ENCODE results near the gene RAB39A.
A peak's percentile ranks its signal among the peaks of the same experiment; 100 is the strongest.

RAB39A gene

DNA sequence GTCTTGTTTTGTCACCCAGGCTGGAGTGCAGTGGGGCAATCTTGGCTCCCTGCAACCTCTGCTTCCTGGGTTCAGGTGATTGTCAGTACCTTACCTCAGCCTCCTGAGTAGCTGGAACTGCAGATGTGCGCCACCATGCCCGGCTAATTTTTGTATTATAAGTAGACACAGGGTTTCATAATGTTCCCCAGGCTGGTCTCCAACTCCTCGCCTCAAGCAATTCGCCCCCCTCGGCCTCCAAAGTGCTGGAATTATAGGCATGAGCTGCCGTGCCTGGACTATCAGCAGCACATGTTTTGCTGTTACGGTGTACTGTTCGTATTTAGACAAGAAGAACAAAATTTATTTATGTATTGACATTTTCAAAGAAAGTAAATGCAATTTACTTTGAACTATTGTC lies 34.8 kb downstream of the RAB39A start:
- DNase-seq: no peak

DNA sequence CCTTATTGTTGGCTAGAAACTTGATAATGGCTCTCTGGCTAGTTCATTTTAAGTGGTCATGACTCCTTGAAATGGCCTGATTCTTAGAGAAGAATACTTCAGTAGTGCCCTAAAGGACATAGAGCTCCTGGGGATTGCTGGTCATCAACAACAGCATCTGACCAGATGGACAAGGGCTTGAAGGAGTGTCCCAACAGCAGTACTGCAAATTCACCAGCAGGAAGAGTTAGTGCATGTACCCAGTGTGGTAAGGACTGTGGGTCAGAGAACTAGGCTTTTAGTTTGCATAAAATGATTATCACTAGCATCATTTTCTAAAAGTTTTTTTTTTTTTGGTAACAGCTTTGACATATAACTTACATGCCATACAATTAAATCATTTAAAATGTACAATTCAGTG lies 41.0 kb downstream of the RAB39A start:
- DNase-seq: peak in 1 of 2 experiments; percentile 50

DNA sequence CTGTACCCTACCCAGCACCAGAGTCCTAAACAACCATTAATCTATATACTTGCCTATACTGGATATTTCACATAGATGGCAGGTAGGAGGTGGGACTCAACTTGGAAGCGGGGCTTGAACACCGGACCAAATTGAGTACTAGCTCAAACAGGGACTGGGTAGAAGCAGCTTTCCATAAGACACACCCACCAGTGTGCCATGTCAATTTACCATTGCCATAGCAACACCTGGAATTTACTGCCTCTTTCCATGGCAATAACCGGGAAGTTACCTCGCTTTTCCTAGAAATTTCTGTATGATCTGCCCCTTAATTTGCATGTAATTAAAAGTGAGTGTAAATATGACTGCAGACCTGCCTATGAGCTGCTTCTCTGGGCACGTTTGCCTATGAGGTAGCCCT lies 41.8 kb downstream of the RAB39A start:
- DNase-seq: no peak

- no peak for DNase-seq
Measured at GRCh38 chr11:107973641-107974040, 45.4 kb downstream of the RAB39A start.

- no peak for DNase-seq
Measured at GRCh38 chr11:107988397-107989158, 60.3 kb downstream of the RAB39A start.

GRCh38 chr11:107991868-107992414 lies 63.7 kb downstream of the RAB39A start:
- no peak for DNase-seq

DNA sequence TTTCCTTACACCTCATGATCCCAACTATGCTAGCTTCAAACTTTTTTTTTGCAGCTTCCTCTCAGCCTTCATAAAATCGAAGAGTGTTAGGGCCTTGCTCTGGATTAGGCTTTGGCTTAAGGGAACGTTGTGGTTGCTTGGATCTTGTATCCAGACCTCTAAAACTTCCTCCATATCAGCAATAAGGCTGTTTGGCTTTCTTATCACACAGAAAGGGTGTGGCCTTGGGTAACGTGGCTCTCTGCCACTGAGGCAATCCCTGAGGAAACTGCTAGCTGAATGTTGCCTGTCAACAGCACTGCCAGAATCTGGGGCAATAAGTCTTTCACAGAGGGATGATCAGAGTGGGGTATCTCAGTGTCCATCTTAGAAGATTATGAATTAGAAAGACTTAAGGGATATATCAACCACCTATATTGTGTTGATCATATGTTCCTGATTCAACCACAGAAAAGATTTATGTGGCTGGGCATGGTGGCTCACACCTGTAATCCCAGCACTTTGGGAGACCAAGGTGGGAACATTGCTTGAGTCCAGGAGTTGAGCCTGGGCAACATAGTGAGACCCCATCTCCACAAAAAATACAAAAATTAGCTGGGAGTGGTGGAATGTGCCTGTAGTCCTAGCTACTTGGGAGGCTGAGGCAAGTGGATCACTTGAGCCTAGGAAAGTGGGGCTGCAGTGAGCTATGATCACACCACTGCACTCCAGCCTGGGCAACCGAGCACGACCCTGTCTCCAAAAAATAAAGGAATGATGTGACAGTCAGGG lies 67.9 kb downstream of the RAB39A start:
- no peak for DNase-seq

- DNase-seq: no peak
Measured at GRCh38 chr11:107998761-107999160, 70.5 kb downstream of the RAB39A start.

DNA sequence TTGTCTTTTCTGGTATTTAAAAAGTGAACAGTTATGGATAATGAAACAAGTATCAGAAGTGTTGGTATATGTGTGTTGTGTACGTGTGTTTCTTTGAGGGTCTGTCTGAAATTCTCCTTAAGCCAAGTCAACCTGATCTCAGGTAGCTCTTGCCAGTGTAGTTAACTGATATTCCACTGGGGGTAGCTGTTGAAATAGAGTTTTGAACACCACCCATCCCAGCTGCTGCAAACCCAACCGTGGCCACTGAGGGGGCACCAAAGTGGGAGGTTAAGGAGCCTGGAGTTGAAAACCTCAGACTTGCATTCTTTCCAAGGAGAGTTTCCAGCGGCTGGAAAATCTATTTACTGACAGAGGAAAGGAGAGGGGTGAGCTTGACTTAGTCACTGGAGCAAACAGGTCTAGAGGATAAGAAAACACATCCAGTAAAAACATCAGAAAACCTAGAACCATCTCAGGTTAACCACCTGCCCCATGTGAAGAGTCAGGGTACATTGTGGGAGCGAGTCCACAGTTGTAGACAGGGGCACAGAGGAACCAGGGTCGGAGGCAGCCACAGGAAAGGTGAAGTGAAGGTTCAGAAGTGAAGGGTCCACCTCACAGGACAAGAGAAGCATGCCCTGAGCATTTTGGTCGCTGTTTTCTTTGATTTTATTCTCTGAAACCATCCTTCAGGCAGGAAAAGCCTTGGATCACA lies 71.7 kb downstream of the RAB39A start:
- peak; percentile 79 to 84 for DNase-seq

- no peak for DNase-seq
Measured at GRCh38 chr11:108002476-108002875, 74.2 kb downstream of the RAB39A start.

DNA sequence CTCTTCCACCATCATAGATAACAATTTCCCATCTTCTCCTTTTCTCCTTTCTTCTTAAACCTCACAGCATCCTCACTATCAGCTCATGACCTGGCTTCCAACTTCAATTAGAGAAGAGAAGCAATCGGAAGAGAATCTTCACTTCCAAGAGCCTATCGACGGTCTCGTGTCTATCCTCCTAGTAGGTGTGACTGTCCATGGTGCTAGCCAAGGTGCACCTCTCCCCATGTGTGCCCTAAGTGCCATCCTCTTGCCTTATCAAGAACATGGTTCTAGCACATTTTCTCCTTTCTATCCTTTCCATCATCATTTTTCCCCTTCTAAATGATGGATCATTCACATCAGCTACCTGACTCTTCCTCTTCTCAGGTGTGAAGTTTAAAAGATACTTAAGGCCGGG lies 75.4 kb downstream of the RAB39A start:
- DNase-seq: no peak

DNA sequence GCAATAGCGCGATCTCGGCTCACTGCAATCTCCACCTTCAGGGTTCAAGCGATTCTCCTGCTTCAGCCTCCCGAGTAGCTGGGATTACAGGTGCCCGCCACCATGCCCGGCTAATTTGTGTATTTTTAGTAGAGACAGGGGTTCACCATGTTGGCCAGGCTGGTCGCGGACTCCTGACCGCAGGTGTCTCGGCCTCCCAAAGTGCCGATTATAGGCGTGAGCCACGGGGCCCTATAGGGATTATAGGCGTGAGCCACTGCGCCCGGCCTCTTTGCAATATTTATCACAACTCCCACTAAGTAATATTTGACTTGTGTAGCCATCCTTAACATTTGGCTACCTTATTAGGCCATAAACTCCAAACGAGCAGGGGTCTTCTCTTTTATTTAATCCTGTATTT lies 79.6 kb downstream of the RAB39A start:
- no peak for DNase-seq

DNA sequence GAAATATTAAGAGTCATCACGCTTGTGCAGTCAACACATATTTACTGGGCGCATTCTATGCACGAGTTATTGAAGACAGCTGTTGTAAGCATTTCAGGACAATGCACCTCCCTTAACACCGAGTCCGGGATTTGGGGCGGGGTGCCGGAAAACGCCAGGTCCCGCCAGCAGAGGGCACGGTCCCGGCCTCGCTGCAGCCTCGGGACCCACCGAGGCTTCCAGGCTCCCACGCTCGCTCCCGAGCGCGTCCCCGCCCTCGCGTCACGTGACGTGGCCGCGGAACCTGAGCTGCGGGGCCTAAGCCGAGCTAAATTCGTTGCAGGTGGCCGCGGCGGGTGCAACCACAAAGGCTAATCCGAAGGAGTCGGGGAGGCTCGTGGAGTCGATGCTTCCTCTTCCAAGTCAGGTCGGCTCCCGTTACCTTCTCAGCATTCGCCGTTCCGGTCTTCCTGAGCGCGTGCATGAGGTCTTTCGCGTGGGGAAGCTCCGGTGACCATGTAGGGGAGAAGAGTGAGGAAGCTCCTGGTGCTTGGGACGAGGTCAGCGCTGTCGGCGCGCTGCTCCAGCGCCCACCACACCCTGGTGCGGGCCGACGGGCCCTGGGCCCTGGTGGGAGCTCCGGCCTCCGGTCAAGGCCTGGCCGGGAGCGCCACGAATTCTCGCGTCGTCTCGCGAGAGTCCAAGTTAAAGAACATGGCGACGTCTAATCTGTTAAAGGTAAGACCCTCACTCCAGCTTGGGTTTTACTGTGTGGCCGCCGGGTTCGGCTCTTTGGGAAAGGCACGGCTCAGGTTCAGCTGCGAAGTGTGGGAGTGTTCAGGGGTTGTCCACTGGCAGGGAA lies 80.6 kb downstream of the RAB39A start, which contains the start of gene CUL5:
TSS of gene CUL5 (plus strand) at position 243 of the 841 bp plus-strand sequence. CDS start at position 694, 451 bp downstream.
- DNase-seq: peak; percentile 89 to 92

DNA sequence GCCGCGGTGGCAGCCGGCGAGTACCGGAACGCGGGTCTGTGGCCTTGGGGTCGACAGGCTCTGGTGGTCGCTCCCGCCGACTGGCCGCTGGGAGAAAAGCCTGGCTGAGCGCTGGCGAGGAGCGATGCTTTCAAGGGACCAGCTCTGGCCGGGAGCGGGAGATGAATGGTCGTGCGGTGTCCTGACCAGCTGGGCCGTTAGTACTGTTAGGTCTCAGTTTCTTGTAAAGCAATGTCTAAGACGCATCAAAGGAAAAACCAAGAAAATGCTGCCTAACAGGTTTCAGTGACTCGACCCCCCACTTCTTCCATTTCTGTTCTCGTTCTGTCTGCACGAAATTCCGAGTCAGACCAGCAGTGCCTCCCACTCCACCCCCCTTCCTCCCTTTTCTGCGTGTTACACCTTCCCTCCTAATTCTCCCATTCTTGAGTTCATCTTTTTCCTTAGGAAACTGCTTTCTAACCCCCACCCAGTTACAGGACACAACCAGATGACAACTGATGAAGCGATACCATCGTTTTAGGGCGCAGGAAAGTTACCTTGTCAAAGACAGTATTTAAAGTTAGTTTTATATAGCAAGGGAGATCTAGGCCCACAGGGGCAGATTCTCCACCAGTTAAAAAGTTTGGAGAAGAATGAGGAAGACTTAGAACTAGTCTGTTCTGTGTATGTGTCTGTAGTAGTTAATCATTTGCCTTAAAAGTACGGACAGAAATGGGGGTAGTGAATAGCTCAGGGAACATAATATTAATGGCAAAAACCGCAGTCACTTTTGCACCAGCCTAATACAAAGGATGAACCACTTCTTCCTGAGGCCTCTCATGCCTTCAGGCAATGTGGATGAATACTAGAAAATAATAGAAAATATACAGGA lies 81.5 kb downstream of the RAB39A start:
- no peak for DNase-seq

DNA sequence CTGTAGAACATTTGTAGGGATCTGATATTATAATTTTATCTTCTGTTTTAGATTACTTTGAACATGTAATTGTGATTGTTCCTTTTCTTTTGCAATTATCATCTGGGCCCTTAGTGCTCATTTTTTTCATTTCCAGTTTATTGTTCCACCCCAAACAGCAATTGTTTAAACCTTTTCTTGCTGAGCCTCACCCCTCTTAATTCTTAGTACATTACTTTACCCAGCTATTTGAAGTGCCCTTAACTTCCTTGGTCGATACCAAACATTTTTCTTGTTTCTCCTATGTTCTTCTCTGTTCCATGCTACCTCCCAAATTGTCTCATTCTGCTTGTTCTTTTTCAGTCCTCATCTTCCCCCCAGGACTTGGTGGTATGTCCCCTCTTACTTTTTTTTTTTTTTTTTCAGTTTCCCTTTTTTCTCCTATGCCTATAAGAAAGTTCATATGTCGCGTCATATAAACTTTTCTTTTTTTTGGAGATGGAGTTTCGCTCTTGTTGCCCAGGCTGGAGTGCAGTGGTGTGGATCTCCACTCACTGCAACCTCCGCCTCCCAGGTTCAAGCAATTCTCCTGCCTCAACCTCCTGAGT lies 84.0 kb downstream of the RAB39A start:
- no peak for DNase-seq

All from SW 1271 (cell line).